Type B pancreatic cell (in vitro differentiated cells): ENCODE data around the gene AKAP9. TPM values are rescaled to one million over a fixed set of nuclear protein-coding genes. Genes with fewer than 3 reads are reported as not detected.
"Not testable (repeated sequence)": the region's sequence is repeated elsewhere in the genome, so short reads cannot be mapped to it uniquely, and the experiment has no call there.

Experiments
- DNase-seq: peaks from one replicate; pipeline ENCODE4 v3.0.0; 2021; ENCODE audit warnings: mixed read lengths; ENCODE audit not compliant: unreplicated experiment; ENCODE audit errors: extremely low spot score
- H3K27ac Mint-ChIP-seq: 2 replicates; pipeline ENCODE4 v1.8.0; 2021; ENCODE audit warnings: mild to moderate bottlenecking, mixed read lengths
- H3K27me3 Mint-ChIP-seq: 2 replicates; pipeline ENCODE4 v1.8.0; 2021; ENCODE audit warnings: mixed read lengths
- H3K36me3 Mint-ChIP-seq: 2 replicates; pipeline ENCODE4 v1.8.0; 2021; ENCODE audit warnings: mixed read lengths
- H3K4me1 Mint-ChIP-seq: one replicate; pipeline ENCODE4 v1.8.0; 2021; ENCODE audit warnings: mixed read lengths; ENCODE audit not compliant: unreplicated experiment
- H3K4me3 Mint-ChIP-seq: 2 replicates; pipeline ENCODE4 v1.8.0; 2021; ENCODE audit warnings: mild to moderate bottlenecking, mixed read lengths
- H3K9me3 Mint-ChIP-seq: 2 replicates; pipeline ENCODE4 v1.8.0; 2021; ENCODE audit warnings: mixed read lengths
- total RNA-seq: library from RNA; stranded (reverse); gene quantifications from 2 replicates; pipeline ENCODE4 v1.2.1, GENCODE V29; 2021; ENCODE audit warnings: low replicate concordance
- TF ChIP-seq, protein P1 (sequence below): fragments of 200-600 bp; sonication (generic); conservative IDR thresholded peaks from 2 replicates; pipeline ENCODE4 v1.5.0; 2021; ENCODE audit warnings: antibody characterized with exemption, mild to moderate bottlenecking

AKAP9 gene
- total RNA-seq, 1 donor from 2014 or later = 63.1 TPM

- Mint-ChIP-seq H3K27me3 (peaks cover 9% of the 10 kb centered on the region), H3K9me3 (peaks cover 5% of the 10 kb centered on the region), H3K27ac (no peak overlapping the region), H3K4me1 (no peaks in the 10 kb centered on the region), H3K36me3 (no peaks in the 10 kb centered on the region), H3K4me3 (no peak overlapping the region)
- DNase-seq = no peak
- TF ChIP-seq, protein P1, sequence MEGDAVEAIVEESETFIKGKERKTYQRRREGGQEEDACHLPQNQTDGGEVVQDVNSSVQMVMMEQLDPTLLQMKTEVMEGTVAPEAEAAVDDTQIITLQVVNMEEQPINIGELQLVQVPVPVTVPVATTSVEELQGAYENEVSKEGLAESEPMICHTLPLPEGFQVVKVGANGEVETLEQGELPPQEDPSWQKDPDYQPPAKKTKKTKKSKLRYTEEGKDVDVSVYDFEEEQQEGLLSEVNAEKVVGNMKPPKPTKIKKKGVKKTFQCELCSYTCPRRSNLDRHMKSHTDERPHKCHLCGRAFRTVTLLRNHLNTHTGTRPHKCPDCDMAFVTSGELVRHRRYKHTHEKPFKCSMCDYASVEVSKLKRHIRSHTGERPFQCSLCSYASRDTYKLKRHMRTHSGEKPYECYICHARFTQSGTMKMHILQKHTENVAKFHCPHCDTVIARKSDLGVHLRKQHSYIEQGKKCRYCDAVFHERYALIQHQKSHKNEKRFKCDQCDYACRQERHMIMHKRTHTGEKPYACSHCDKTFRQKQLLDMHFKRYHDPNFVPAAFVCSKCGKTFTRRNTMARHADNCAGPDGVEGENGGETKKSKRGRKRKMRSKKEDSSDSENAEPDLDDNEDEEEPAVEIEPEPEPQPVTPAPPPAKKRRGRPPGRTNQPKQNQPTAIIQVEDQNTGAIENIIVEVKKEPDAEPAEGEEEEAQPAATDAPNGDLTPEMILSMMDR = no peak
These were observed 11.2 kb upstream of the AKAP9 start for GRCh38 chr7:91929463-91929862.

DNA sequence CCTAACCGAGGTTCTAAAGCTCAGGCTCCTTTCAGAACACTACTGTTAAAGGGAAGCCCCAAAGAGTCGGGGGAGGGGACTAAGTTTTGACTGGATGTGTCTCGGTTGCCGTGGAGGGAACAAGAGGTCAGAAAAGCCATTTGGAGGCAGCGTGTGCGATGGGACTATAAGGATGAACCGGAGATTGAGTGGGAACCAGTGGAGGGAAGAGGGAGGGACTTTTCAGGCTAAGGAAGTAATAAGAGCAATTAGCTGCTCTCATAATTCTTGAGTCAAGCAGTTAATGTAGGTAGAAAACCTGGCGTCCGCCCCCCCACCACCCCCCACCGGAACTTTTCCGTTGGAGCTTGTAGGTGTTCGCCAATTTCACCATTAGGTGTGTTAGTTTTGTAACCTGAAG is 491 bp upstream of the AKAP9 start:
- peak overlapping the region; percentile 96 for H3K27ac Mint-ChIP-seq
- no peak for DNase-seq
- no peaks in the 10 kb centered on the region for H3K9me3 Mint-ChIP-seq
- no peaks in the 10 kb centered on the region for H3K27me3 Mint-ChIP-seq
- peaks cover 16% of the 10 kb centered on the region for H3K4me1 Mint-ChIP-seq
- no peaks in the 10 kb centered on the region for H3K36me3 Mint-ChIP-seq
- peak overlapping the region; percentile 98 for H3K4me3 Mint-ChIP-seq
- TF ChIP-seq, protein P1 = no peak

DNA sequence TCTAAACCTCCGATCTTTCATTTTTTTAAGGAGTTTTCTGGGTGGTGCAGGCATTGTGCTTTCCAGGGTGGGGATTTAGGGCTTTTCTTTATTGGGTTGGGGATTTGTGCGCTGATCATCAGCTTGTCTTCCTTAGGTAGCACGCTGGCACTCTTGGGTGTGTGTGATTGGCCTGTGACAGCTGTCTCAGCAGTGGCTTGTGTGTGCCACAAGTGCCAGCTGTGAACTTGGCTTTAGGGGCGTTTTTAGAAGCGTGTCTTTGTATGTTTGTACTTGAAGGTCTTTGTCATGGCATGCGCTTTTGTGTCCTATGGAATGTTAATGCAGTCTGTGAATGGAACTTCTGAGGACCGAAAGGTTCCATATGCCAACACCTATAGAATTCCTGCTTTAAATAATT is 788 bp downstream of the AKAP9 start:
- DNase-seq = no peak
- H3K27me3 Mint-ChIP-seq = no peaks in the 10 kb centered on the region
- peak overlapping the region; percentile 98 for H3K4me3 Mint-ChIP-seq
- H3K36me3 Mint-ChIP-seq = peaks cover 1% of the 10 kb centered on the region
- peak overlapping the region; percentile 96 for H3K27ac Mint-ChIP-seq
- H3K9me3 Mint-ChIP-seq = no peaks in the 10 kb centered on the region
- TF ChIP-seq, protein P1 = no peak
- peaks cover 20% of the 10 kb centered on the region for H3K4me1 Mint-ChIP-seq

- DNase-seq = no peak
- Mint-ChIP-seq H3K4me1 (peaks cover 20% of the 10 kb centered on the region), H3K36me3 (peaks cover 7% of the 10 kb centered on the region), H3K4me3 (peak overlapping the region; percentile 98), H3K27me3 (no peaks in the 10 kb centered on the region), H3K27ac (peak overlapping the region; percentile 96), H3K9me3 (no peaks in the 10 kb centered on the region)
- TF ChIP-seq, protein P1 = no peak
These were observed 1.6 kb downstream of the AKAP9 start for GRCh38 chr7:91942312-91942711.

DNA sequence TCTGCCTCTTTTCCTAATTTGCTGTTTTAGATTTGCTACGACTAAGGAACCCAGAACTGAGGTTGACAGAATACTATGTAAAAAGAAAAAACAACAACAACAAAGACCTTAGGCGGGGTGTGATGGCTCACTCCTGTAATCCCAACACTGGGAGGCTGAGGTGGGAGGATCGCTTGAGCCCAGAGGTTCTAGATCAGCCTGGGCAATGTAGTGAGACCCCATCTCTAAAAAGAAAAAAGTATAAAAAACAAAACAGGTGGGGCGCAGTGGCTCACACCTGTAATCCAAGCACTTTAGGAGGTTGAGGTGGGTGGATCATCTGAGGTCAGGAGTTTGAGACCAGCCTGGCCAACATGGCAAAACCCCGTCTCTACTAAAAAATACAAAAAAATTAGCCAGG is 4.3 kb downstream of the AKAP9 start:
- H3K27me3 Mint-ChIP-seq, H3K4me3 Mint-ChIP-seq, H3K9me3 Mint-ChIP-seq, DNase-seq: not testable (repeated sequence)
- peaks cover 13% of the 10 kb centered on the region for H3K36me3 Mint-ChIP-seq
- H3K27ac Mint-ChIP-seq = peak overlapping the region; percentile 3
- peaks cover 21% of the 10 kb centered on the region for H3K4me1 Mint-ChIP-seq

- Mint-ChIP-seq H3K27me3 (no peaks in the 10 kb centered on the region), H3K36me3 (peaks cover 13% of the 10 kb centered on the region), H3K9me3 (no peaks in the 10 kb centered on the region), H3K27ac (peak overlapping the region; percentile 8), H3K4me1 (peaks cover 19% of the 10 kb centered on the region), H3K4me3 (no peak overlapping the region)
- TF ChIP-seq, protein P1 = no peak
- no peak for DNase-seq
These were observed 4.8 kb downstream of the AKAP9 start for GRCh38 chr7:91945476-91945875.
